SK-N-SH (cell line): ENCODE data around the gene EIPR1. TPM values are rescaled to one million over a fixed set of nuclear protein-coding genes. Genes with fewer than 3 reads are reported as not detected.

Experiments used
- CTCF ChIA-PET: fragments of 300-600, 350-600 bp; formaldehyde crosslinking; extraction: SDS; loops from one replicate; lab custom pipeline; 2021; lab: Yijun Ruan, JAX
- POLR2A ChIA-PET: fragments of 350-600 bp; sonication (Branson Sonifier 250); formaldehyde crosslinking; extraction: SDS; loops from one replicate; lab custom pipeline; 2020; ENCODE audit warnings: antibody characterized with exemption, inconsistent platforms; lab: Yijun Ruan, JAX
- DNase-seq: peaks from one replicate; pipeline ENCODE4 v3.0.0; 2012
- H2AFZ ChIP-seq: fragments of 200-600 bp; sonication (generic); 2 replicates; pipeline ENCODE4 v1.8.1; 2016; ENCODE audit warnings: antibody characterized with exemption, mild to moderate bottlenecking, low read depth
- H3F3A ChIP-seq: fragments of 200-600 bp; sonication (generic); replicated peaks from 2 replicates; pipeline ENCODE3; 2016; ENCODE audit warnings: antibody characterized with exemption, mild to moderate bottlenecking; ENCODE audit not compliant: insufficient read depth
- H3K27ac ChIP-seq, 2 experiments: fragments of 200-500 bp in 1 of 2; fragments of 200-600 bp in 1 of 2; sonication (Bioruptor generic) in 1 of 2; sonication (generic), shearing (Covaris generic) in 1 of 2; 2 replicates each; pipeline versions ENCODE4 v1.5.1 to v1.6.1; 2014 to 2016; ENCODE audit warnings: low read depth in 2 of 2, inconsistent platforms in 1 of 2, low read length in 1 of 2, mild to moderate bottlenecking in 1 of 2, mixed read lengths in 1 of 2
- H3K27me3 ChIP-seq: fragments of 200-600 bp; sonication (generic), shearing (Covaris generic); 2 replicates; pipeline ENCODE4 v1.6.1; 2016; ENCODE audit warnings: mixed run types; ENCODE audit not compliant: insufficient read depth
- H3K36me3 ChIP-seq, 2 experiments: fragments of 200-500 bp in 1 of 2; fragments of 200-600 bp in 1 of 2; sonication (Bioruptor generic) in 1 of 2; sonication (generic) in 1 of 2; replicated peaks in 1 of 2; 2 replicates each; pipeline versions ENCODE3 to v1.5.1; 2014 to 2016; ENCODE audit warnings: low read length in 1 of 2, mild to moderate bottlenecking in 1 of 2; ENCODE audit not compliant: insufficient read depth in 2 of 2, control insufficient read depth in 1 of 2
- H3K4me1 ChIP-seq, 2 experiments: fragments of 200-500 bp in 1 of 2; fragments of 200-600 bp in 1 of 2; sonication (Bioruptor generic) in 1 of 2; sonication (generic), shearing (Covaris generic) in 1 of 2; 2 replicates each; pipeline versions ENCODE4 v1.5.1 to v1.6.1; 2014 to 2016; ENCODE audit warnings: low read depth in 1 of 2, low read length in 1 of 2, mixed run types in 1 of 2; ENCODE audit not compliant: insufficient read depth in 2 of 2, control insufficient read depth in 1 of 2
- H3K4me2 ChIP-seq: fragments of 200-600 bp; sonication (generic), shearing (Covaris generic); 2 replicates; pipeline ENCODE4 v1.6.1; 2017; ENCODE audit warnings: mixed run types
- H3K4me3 ChIP-seq, 2 experiments: fragments of 200-500 bp in 1 of 2; fragments of 200-600 bp in 1 of 2; sonication (Bioruptor generic) in 1 of 2; sonication (generic), shearing (Covaris generic) in 1 of 2; 2 replicates each; pipeline versions ENCODE4 v1.5.1 to v1.8.1; 2014 to 2016; ENCODE audit warnings: low read depth in 2 of 2, inconsistent platforms in 1 of 2, low read length in 1 of 2, mild to moderate bottlenecking in 1 of 2, mixed read lengths in 1 of 2, moderate library complexity in 1 of 2
- H3K79me2 ChIP-seq: fragments of 200-600 bp; sonication (generic); 2 replicates; pipeline ENCODE4 v1.8.1; 2017; ENCODE audit warnings: mild to moderate bottlenecking; ENCODE audit not compliant: insufficient read depth
- H3K9ac ChIP-seq: fragments of 200-600 bp; sonication (generic); 2 replicates; pipeline ENCODE4 v1.6.1; 2017; ENCODE audit warnings: mixed run types
- H3K9me2 ChIP-seq: fragments of 200-600 bp; sonication (generic); 2 replicates; pipeline ENCODE4 v1.6.1; 2017; ENCODE audit warnings: mixed run types
- H3K9me3 ChIP-seq: fragments of 200-600 bp; sonication (generic); 2 replicates; pipeline ENCODE4 v1.6.1; 2017; ENCODE audit warnings: mixed run types, mild to moderate bottlenecking, moderate library complexity
- H4K20me1 ChIP-seq: fragments of 200-600 bp; sonication (generic); 2 replicates; pipeline ENCODE4 v1.6.1; 2017; ENCODE audit warnings: mild to moderate bottlenecking, mixed run types; ENCODE audit not compliant: insufficient read depth
- EP300 ChIP-seq, 2 experiments: IDR thresholded peaks; 2 replicates each; pipeline versions ENCODE4 v1.4.0 to v1.6.1; 2012; ENCODE audit warnings: borderline replicate concordance in 1 of 2, low read depth in 1 of 2, low read length in 1 of 2
- FOXM1 ChIP-seq: IDR thresholded peaks from 2 replicates; pipeline ENCODE4 v1.4.0; 2012; ENCODE audit warnings: low read depth, mild to moderate bottlenecking
- GABPA ChIP-seq: IDR thresholded peaks from 2 replicates; pipeline ENCODE4 v1.4.0; 2012; ENCODE audit warnings: low read depth, mild to moderate bottlenecking
- NFIC ChIP-seq: IDR thresholded peaks from 2 replicates; pipeline ENCODE4 v1.4.0; 2012; ENCODE audit warnings: borderline replicate concordance
- POLR2AphosphoS5 ChIP-seq: IDR thresholded peaks from 2 replicates; pipeline ENCODE4 v1.6.1; 2012; ENCODE audit warnings: low read depth, low read length
- RAD21 ChIP-seq: IDR thresholded peaks from 2 replicates; pipeline ENCODE4 v1.6.1; 2012; ENCODE audit warnings: mild to moderate bottlenecking, low read length
- SMC3 ChIP-seq: IDR thresholded peaks from 2 replicates; pipeline ENCODE4 v1.6.1; 2012; ENCODE audit warnings: low read depth, low read length, improper control_type of control experiment
- YY1 ChIP-seq: IDR thresholded peaks from 2 replicates; pipeline ENCODE4 v1.4.0; 2012; ENCODE audit warnings: low read depth, mild to moderate bottlenecking
- WGBS: methylation state at CpG from one replicate; pipeline ENCODE4 v1.1.6; 2017; ENCODE audit warnings: low lambda C conversion rate; 5-methylcytosine and 5-hydroxymethylcytosine counted together
- polyA plus RNA-seq, 3 experiments: library from polyadenylated mRNA; depleted of rRNA; stranded (reverse); fragments of >200 nt; gene quantifications; 2 replicates each; pipeline ENCODE4 v1.2.3, GENCODE V29; 2012
- TF ChIP-seq, protein P1 (sequence below): fragments of 200-600 bp; sonication (generic); IDR thresholded peaks from 2 replicates; pipeline ENCODE4 v1.6.1; 2017; ENCODE audit warnings: antibody characterized with exemption, mild to moderate bottlenecking, moderate library complexity
- TF ChIP-seq, protein P2 (sequence below): fragments of 150-350 bp; IDR thresholded peaks from 2 replicates; pipeline ENCODE4 v1.6.1; 2017; ENCODE audit warnings: antibody characterized with exemption, low read length, low read depth, borderline replicate concordance
- TF ChIP-seq, protein P3 (sequence below): IDR thresholded peaks from 2 replicates; pipeline ENCODE4 v1.4.0; 2012; ENCODE audit warnings: low read depth
- TF ChIP-seq, protein P4 (sequence below): IDR thresholded peaks from 2 replicates; pipeline ENCODE4; 2012

The EIPR1 gene
- polyA plus RNA-seq, 1 of the 3 experiments (the other 2 are of a cell fraction): 85.9 TPM

DNA sequence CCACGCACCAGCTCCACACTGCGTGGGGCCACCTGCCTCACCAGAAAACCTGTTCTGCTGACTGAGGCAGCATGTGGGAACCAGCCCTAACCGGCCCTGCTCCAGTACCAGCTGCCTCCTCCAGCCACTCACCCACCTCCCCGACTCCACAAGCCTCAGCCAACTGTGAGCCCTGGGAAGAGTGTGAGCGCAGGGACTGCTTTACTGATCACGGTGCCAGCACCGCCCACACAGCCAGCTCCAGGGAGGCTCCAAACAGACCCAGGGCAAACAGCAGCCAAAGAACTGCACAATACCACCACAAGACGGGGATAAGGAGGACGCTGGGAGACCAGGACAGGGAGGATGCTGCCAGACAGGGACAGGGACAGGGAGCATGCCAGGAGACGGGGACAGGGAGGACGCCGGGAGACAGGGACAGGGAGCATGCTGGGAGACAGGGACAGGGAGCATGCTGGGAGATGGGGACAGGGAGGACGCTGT lies 28.4 kb downstream of the EIPR1 start:
- H3K36me3 ChIP-seq: peaks cover 18 to 24% of the 10 kb centered on the region in 2 experiments
- H3K4me2 ChIP-seq: no peak overlapping the region
- no peaks in the 10 kb centered on the region for H3K9me3 ChIP-seq
- H3F3A ChIP-seq: no peaks in the 10 kb centered on the region
- no peaks in the 10 kb centered on the region for H4K20me1 ChIP-seq
- H3K27ac ChIP-seq: no peak overlapping the region; a peak in 1 of 4 replicates
- ChIA-PET POLR2A (no interaction called here), CTCF (interaction anchor here (1.1 kb wide), 1 partner anchor 113 kb away, joined by 3 read pairs; no protein-coding TSS in a partner anchor)
- 89% methylated on average over 13 of the region's 13 CpGs for WGBS
- no peaks in the 10 kb centered on the region for H3K9me2 ChIP-seq
- no peaks in the 10 kb centered on the region for H3K27me3 ChIP-seq
- H3K4me3 ChIP-seq: no peak overlapping the region
- H3K79me2 ChIP-seq: peaks cover 7% of the 10 kb centered on the region; the same call in 1 of the 2 replicates
- no peak overlapping the region for H2AFZ ChIP-seq
- H3K9ac ChIP-seq: no peak overlapping the region
- DNase-seq: no peak
- H3K4me1 ChIP-seq: peaks cover 0 to 11% of the 10 kb centered on the region in 2 experiments; a peak in 1 of 4 replicates
- TF ChIP-seq FOXM1: no peak
- TF ChIP-seq NFIC: no peak
- TF ChIP-seq YY1: no peak
- TF ChIP-seq, all 33 proteins: peak for 0

DNA sequence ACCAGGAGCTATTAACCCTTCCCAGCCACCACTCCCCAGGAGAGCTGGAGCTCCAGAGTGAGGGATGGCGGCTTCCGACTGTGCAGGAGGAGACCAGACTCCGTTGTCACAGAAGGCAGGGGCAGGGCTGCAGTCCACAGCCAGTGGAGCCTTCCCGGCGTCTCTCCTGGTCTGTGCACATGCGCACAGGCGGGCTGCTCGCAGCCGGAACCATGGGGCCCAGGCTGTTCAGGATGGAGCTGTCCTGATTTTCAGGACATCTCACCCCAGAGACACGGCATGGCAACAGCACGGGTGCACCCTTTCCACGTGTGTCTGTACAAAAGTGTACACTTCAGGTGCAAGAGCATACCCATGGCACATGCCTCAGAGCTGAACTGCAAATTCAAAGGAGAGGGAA lies 28.9 kb downstream of the EIPR1 start:
- Histone ChIP-seq H3K36me3 (peaks cover 13 to 23% of the 10 kb centered on the region in 2 experiments), H3K9me2 (no peaks in the 10 kb centered on the region), H3K27me3 (no peaks in the 10 kb centered on the region), H3K9ac (no peak overlapping the region), H3K4me3 (no peak overlapping the region), H3K9me3 (no peaks in the 10 kb centered on the region), H3K4me1 (peaks cover 0 to 8% of the 10 kb centered on the region in 2 experiments; a peak in 1 of 4 replicates), H4K20me1 (no peaks in the 10 kb centered on the region), H3K27ac (no peak overlapping the region; a peak in 1 of 4 replicates), H3F3A (no peaks in the 10 kb centered on the region)
- no peak for DNase-seq
- POLR2A ChIA-PET: no interaction called here
- no peak for TF ChIP-seq EP300 (IDR thresholded peaks at IDR 0.05; ENCODE audit: borderline replicate concordance in 1 of 2, low read depth in 1 of 2, low read length in 1 of 2)
- no peak for TF ChIP-seq POLR2AphosphoS5
- no peak for TF ChIP-seq SMC3
- TF ChIP-seq, protein P1, sequence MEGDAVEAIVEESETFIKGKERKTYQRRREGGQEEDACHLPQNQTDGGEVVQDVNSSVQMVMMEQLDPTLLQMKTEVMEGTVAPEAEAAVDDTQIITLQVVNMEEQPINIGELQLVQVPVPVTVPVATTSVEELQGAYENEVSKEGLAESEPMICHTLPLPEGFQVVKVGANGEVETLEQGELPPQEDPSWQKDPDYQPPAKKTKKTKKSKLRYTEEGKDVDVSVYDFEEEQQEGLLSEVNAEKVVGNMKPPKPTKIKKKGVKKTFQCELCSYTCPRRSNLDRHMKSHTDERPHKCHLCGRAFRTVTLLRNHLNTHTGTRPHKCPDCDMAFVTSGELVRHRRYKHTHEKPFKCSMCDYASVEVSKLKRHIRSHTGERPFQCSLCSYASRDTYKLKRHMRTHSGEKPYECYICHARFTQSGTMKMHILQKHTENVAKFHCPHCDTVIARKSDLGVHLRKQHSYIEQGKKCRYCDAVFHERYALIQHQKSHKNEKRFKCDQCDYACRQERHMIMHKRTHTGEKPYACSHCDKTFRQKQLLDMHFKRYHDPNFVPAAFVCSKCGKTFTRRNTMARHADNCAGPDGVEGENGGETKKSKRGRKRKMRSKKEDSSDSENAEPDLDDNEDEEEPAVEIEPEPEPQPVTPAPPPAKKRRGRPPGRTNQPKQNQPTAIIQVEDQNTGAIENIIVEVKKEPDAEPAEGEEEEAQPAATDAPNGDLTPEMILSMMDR: no peak
- TF ChIP-seq, protein P2, sequence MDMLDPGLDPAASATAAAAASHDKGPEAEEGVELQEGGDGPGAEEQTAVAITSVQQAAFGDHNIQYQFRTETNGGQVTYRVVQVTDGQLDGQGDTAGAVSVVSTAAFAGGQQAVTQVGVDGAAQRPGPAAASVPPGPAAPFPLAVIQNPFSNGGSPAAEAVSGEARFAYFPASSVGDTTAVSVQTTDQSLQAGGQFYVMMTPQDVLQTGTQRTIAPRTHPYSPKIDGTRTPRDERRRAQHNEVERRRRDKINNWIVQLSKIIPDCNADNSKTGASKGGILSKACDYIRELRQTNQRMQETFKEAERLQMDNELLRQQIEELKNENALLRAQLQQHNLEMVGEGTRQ: no peak
- TF ChIP-seq NFIC: no peak
- no peak for TF ChIP-seq FOXM1
- TF ChIP-seq, protein P3, sequence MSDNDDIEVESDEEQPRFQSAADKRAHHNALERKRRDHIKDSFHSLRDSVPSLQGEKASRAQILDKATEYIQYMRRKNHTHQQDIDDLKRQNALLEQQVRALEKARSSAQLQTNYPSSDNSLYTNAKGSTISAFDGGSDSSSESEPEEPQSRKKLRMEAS: no peak
- TF ChIP-seq GABPA: no peak
- no peak for TF ChIP-seq RAD21
- TF ChIP-seq YY1: no peak
- TF ChIP-seq, protein P4, sequence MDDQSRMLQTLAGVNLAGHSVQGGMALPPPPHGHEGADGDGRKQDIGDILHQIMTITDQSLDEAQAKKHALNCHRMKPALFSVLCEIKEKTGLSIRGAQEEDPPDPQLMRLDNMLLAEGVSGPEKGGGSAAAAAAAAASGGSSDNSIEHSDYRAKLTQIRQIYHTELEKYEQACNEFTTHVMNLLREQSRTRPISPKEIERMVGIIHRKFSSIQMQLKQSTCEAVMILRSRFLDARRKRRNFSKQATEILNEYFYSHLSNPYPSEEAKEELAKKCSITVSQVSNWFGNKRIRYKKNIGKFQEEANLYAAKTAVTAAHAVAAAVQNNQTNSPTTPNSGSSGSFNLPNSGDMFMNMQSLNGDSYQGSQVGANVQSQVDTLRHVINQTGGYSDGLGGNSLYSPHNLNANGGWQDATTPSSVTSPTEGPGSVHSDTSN: no peak
- TF ChIP-seq, all 33 proteins: peak for 0
- Histone ChIP-seq H2AFZ (no peak overlapping the region), H3K4me2 (no peak overlapping the region), H3K79me2 (peaks cover 6% of the 10 kb centered on the region; the same call in 1 of the 2 replicates)
- WGBS: 97% methylated on average over 9 of the region's 12 CpGs
- CTCF ChIA-PET: interaction anchor here (1.1 kb wide), 1 partner anchor 113 kb away, joined by 3 read pairs; no protein-coding TSS in a partner anchor
